Lung (tissue), 12 donors: ENCODE measurements around the gene PTCD2. TPM values are rescaled to one million over a fixed set of nuclear protein-coding genes. Genes with fewer than 3 reads are reported as not detected.

Experiments used
- ATAC-seq: fragments of 200-7000 bp; cut with Tn5 transposase; one replicate; pipeline ENCODE4 v1.9.1; 2020; ENCODE audit warnings: moderate number of reproducible peaks; ENCODE audit not compliant: insufficient read depth, low FRiP score
- DNase-seq, 3 donors: peaks; one replicate each; pipeline ENCODE4 v3.0.0-alpha.2; 2013 to 2017
- H3K27ac ChIP-seq, 2 donors: one replicate each; pipeline ENCODE4 v1.5.1; 2013; ENCODE audit warnings: mild to moderate bottlenecking in 2 of 2, moderate library complexity in 2 of 2, control low read depth in 1 of 2, inconsistent platforms in 1 of 2, low read depth in 1 of 2, low read length in 1 of 2
- H3K27me3 ChIP-seq, 3 donors: one replicate each; pipeline ENCODE4 v1.5.1; 2013; ENCODE audit warnings: low read length in 2 of 3; ENCODE audit not compliant: control insufficient read depth in 3 of 3, insufficient read depth in 3 of 3
- H3K36me3 ChIP-seq, 4 donors: one replicate each; pipeline ENCODE4 v1.5.1; 2013; ENCODE audit warnings: low read length in 4 of 4, mild to moderate bottlenecking in 1 of 4, moderate library complexity in 1 of 4; ENCODE audit not compliant: control insufficient read depth in 4 of 4, insufficient read depth in 4 of 4
- H3K4me1 ChIP-seq, 5 donors: one replicate each; pipeline ENCODE4 v1.5.1; 2013; ENCODE audit warnings: low read length in 5 of 5, mild to moderate bottlenecking in 2 of 5, moderate library complexity in 1 of 5; ENCODE audit not compliant: control insufficient read depth in 5 of 5, insufficient read depth in 5 of 5
- H3K4me3 ChIP-seq: one replicate; pipeline ENCODE4 v1.5.1; 2013; ENCODE audit warnings: mild to moderate bottlenecking, control low read depth, moderate library complexity
- H3K9ac ChIP-seq, 2 donors: one replicate each; pipeline ENCODE4 v1.5.1; 2013; ENCODE audit warnings: low read length in 2 of 2, control low read depth in 1 of 2; ENCODE audit not compliant: insufficient read depth in 1 of 2
- H3K9me3 ChIP-seq, 4 donors: one replicate each; pipeline ENCODE4 v1.5.1; 2013; ENCODE audit warnings: low read length in 3 of 4, mild to moderate bottlenecking in 1 of 4, moderate library complexity in 1 of 4; ENCODE audit not compliant: control insufficient read depth in 4 of 4, insufficient read depth in 3 of 4
- WGBS, 2 donors: extraction: QIAGEN DNeasy Blood & Tissue Kit; methylation state at CpG; one replicate each; pipeline ENCODE4 v1.1.7; 2013; 5-methylcytosine and 5-hydroxymethylcytosine counted together
- polyA plus RNA-seq, 2 donors: library from polyadenylated mRNA; stranded (reverse); fragments of 200-250 nt; gene quantifications; one replicate each; pipeline ENCODE4 v1.2.1, GENCODE V29; 2013
- total RNA-seq, 2 donors: library from RNA; depleted of rRNA in 1 of 2; stranded (reverse); fragments of >200 nt in 1 of 2; gene quantifications; one replicate each; pipeline ENCODE4 v1.2.1, GENCODE V29; 2014 to 2021
- TF ChIP-seq, protein P1 (sequence below): IDR thresholded peaks from 2 replicates; pipeline ENCODE4 v1.5.1; 2012; ENCODE audit warnings: mild to moderate bottlenecking; ENCODE audit errors: control extremely low read depth, extremely low read depth
- donor health status: control.
- donor health status: control.
- donor health status: Bipolar disorder and iron deficiency.
- donor health status: healthy.
- donor health status: DM: yes; HTN: yes; CAD: no.

Gene PTCD2
- total and polyA plus RNA-seq, 4 donors: 1.9 to 12.0 (median 6.3) TPM

DNA sequence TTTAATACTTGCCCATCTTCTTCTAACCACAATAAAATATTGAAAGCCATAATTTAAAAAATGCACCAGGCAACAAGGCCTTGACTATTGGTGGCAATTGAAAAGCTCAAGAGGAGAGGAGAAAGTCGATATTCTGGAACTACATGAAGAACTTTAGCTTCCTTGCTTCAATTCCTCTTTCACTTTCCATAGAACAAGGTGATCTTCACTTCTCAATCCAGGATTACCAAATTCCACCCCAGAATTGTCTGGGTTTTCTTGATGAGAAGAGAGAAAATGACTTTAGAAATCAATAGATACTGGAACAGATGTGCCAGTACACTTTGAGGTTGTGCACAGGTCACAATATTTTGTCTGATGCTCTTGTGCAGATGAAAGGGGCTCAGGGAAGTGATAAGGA is 52.2 kb downstream of the PTCD2 start:
- H3K4me3 ChIP-seq: no peak overlapping the region
- TF ChIP-seq, protein P1, sequence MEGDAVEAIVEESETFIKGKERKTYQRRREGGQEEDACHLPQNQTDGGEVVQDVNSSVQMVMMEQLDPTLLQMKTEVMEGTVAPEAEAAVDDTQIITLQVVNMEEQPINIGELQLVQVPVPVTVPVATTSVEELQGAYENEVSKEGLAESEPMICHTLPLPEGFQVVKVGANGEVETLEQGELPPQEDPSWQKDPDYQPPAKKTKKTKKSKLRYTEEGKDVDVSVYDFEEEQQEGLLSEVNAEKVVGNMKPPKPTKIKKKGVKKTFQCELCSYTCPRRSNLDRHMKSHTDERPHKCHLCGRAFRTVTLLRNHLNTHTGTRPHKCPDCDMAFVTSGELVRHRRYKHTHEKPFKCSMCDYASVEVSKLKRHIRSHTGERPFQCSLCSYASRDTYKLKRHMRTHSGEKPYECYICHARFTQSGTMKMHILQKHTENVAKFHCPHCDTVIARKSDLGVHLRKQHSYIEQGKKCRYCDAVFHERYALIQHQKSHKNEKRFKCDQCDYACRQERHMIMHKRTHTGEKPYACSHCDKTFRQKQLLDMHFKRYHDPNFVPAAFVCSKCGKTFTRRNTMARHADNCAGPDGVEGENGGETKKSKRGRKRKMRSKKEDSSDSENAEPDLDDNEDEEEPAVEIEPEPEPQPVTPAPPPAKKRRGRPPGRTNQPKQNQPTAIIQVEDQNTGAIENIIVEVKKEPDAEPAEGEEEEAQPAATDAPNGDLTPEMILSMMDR: no peak
- no peak overlapping the region for H3K27ac ChIP-seq
- no peaks in the 10 kb centered on the region for H3K9me3 ChIP-seq
- DNase-seq (no peak), ATAC-seq (no peak)
- peaks cover 0 to 2% (median 0%) of the 10 kb centered on the region in 5 donors for H3K4me1 ChIP-seq
- H3K9ac ChIP-seq: no peak overlapping the region
- WGBS, 2 donors: 66 to 73% methylated on average over 1 of the region's 1 CpG
- H3K27me3 ChIP-seq: no peaks in the 10 kb centered on the region
- H3K36me3 ChIP-seq: no peaks in the 10 kb centered on the region

GRCh38 chr5:72372923-72373322 is 52.8 kb downstream of the PTCD2 start:
- no peak overlapping the region for H3K9ac ChIP-seq
- H3K36me3 ChIP-seq: no peaks in the 10 kb centered on the region
- DNase-seq: no peak
- no peaks in the 10 kb centered on the region for H3K9me3 ChIP-seq
- 68 to 85% methylated on average over 4 of the region's 4 CpGs for WGBS, 2 donors
- no peak overlapping the region for H3K27ac ChIP-seq
- no peaks in the 10 kb centered on the region for H3K27me3 ChIP-seq
- no peak overlapping the region for H3K4me3 ChIP-seq
- TF ChIP-seq, protein P1: no peak
- H3K4me1 ChIP-seq: peaks cover 0 to 3% (median 0%) of the 10 kb centered on the region in 5 donors
- ATAC-seq: no peak

DNA sequence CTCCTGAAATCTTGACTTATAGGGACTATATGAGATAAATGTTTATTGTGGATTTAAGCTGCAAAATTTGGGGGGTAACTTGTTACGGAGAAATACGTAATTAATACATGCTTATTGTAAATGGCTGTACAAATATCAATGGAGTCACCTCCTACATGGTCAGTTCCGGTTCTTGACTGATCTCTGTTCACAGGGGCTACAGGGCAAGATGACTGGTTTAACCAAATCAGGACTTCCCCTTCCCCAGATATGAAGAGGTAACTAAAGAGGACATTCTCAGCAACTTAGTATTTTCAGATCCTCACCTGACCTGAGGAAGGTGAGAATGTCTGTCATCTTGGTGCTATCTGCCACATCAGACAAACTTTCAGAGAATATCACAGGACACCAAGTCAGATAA is 54.7 kb downstream of the PTCD2 start:
- Histone ChIP-seq H3K9ac (no peak overlapping the region), H3K4me1 (peaks cover 0 to 13% (median 0%) of the 10 kb centered on the region in 5 donors), H3K27me3 (no peaks in the 10 kb centered on the region), H3K4me3 (no peak overlapping the region), H3K27ac (no peak overlapping the region), H3K36me3 (no peaks in the 10 kb centered on the region), H3K9me3 (no peaks in the 10 kb centered on the region)
- TF ChIP-seq, protein P1: no peak
- WGBS, 2 donors: 95 to 97% methylated on average over 3 of the region's 3 CpGs
- DNase-seq (no peak), ATAC-seq (no peak)

DNA sequence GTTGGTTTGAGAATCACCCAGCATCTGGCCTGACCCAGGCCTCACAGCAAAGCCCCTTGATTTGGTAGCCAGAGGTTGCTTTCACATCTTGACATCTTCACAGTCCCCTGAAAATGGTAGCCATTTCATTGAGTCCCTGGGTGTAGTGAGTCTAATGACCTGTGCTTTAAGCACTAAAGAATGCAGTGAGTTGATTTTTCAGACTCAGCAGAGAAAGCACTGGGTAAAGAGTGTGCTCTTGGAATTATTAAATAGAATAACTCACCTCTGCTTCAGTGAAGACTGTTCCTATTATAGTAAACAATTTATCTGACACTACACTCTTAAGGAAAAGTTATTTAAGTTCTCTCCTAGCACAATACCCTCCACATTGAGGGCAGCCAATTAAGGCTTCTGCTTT is 56.2 kb downstream of the PTCD2 start:
- H3K27me3 ChIP-seq: no peaks in the 10 kb centered on the region
- no peak overlapping the region for H3K4me3 ChIP-seq
- no peak overlapping the region for H3K9ac ChIP-seq
- DNase-seq (no peak), ATAC-seq (no peak)
- H3K4me1 ChIP-seq: peaks cover 0 to 13% (median 0%) of the 10 kb centered on the region in 5 donors
- no peak overlapping the region for H3K27ac ChIP-seq
- no peaks in the 10 kb centered on the region for H3K9me3 ChIP-seq
- TF ChIP-seq, protein P1: no peak
- no peaks in the 10 kb centered on the region for H3K36me3 ChIP-seq
